ENCODE results near the gene SLC2A9.

SLC2A9 gene

GRCh38 chr4:9880406-9881197 is 140.7 kb downstream of the SLC2A9 start:
- no peak for DNase-seq

- DNase-seq: no peak
Observed at GRCh38 chr4:9877123-9877522, 144.2 kb downstream of the SLC2A9 start.

- DNase-seq: no peak
Observed at GRCh38 chr4:9875516-9875915, 145.8 kb downstream of the SLC2A9 start.

DNA sequence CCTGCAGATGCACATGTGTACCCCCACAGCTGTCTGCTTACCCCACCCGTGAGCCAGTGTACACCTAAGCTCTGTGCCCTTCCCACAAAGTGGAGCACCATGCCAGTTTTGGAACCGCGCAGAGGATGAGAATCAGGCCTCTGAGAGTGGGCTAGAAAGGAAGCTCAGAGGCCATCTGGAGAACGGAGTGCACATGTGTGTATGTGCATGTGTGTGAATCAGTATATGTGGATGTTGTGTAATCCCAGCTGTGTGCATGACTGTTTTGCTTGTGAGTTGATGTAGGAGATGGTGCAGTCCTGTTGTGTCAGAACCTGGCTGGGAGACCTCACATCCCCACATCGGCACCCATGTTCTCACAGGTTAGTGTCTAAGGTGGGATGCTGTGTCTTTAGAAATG is 146.9 kb downstream of the SLC2A9 start:
- DNase-seq: no peak

GRCh38 chr4:9870165-9870790 is 151.0 kb downstream of the SLC2A9 start:
- DNase-seq: no peak

- DNase-seq: no peak
Observed at GRCh38 chr4:9867751-9868425, 153.4 kb downstream of the SLC2A9 start.

- DNase-seq: no peak
Observed at GRCh38 chr4:9866931-9867330, 154.4 kb downstream of the SLC2A9 start.

DNA sequence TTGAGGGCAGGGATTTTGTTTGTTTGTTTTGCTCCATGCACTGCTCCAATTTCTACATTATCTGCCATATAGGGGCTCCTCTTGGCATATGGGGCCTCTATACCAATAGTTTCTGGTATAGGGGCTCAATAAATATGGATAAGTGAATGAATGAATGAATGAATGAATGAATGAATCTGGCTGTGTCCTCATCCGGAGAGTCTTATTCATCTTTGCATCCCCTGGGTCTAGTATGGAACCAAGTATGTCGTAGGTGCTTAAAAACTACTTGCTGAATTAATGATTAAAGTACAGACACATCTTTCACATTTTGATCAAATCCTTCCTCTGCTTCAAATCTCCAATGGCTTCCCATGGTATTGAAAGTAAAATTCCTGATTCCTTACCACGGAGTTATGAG is 159.7 kb downstream of the SLC2A9 start:
- no peak for DNase-seq

DNA sequence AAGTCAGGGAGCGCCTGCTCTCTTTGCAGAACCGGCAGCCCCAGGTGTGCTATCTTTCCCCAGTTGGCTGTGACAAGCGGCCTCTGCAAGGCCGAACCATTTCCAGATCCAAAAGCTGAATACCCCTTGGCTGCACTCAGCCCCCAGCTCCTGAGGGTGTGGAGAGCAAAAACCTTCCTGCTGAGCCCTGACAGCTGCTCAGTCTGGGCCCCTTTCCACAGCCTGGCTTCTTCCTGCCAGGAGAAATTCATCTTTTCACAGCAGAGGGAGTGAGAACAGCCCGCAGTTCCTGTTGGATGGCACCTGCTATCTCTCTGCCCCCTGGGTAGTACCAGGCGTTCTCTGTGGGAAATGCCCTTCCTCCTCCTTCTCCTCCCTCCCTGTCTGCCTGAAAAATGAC is 161.5 kb downstream of the SLC2A9 start:
- DNase-seq: no peak

DNA sequence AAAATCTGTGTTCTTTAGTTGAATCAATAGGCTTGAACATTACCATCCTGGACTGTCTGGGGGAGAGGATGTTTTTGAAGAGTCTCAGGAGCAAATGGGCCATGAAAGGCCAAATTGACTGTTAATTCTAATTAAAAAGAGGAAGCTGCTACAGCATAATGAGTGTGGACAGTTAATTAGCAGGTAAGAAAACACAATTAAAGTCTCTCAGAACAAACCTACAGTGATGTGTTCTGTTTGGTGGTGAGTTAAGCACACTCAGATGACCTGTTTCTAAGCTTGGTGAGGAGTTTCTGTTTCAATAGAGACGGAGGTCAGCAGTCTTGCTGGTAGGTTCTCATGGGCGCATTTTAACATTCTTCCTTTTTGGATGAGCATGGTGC is 171.8 kb downstream of the SLC2A9 start:
- DNase-seq: no peak

DNA sequence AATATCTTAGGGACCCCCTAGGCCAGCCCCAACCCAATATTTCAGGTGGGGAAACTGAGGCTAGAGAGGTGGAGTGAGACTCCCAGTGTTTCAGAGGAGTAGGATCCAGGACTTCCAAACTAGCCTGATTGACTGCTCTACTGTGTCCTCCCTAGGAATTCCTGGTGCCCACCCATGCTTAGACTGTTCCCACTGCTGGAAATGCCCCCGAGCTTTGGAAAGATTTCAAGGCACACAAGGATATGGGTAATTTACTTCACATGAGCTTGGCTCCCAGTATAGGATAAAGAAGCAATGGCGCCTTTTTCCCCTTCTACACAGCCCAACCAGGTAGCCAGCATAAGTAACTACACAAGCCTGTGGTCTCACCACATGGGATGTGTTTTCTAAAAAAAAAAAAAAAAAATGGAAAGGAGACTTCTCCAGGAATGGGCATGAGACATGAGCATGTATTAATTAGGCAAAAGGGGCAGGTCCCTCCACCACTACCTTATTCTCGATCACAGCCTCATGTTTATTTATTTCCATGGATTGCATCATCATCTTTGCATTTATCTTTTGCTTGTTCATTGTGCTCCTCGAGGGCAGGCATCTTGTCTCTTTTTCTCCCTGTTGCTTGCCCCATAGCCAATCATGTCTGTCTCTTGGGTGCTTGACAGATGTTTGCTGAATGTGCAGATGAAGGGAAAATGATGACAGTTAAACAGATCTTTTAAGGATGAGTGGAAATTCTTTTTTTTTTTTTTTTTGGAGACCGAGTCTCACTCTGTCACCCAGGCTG is 173.1 kb downstream of the SLC2A9 start:
- DNase-seq: no peak

DNA sequence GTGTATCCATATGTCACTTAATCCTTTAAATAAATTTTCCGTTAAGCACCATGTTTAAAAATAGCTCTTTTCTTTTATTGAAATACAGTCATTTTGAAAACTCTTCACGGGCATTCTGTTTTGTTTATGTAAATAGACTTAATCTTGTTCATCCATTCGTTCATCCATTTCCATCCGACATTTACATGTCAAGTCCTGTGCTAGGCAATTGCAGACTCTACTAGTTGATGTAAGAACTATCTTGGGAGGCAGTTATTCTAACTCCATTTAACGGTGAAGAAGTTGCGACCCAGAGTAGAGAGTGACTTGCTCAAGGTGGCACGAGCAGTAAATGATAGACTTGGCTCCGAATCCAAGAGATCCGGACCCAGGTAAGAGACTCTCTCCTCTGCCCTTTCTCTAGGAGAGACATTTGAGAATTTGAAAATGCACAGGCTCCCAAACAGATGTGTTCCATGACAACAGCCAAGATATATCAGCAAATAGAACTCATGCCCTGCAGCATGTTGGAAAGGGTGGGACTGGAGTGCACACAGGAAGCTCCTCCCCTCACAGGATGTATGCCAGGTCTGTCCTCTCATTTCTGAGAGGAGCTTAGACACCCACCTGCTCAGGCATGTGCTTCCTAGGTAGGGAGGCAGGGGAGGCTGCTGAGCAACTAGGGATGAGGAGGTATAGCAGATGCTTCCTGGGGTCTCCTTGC is 175.4 kb downstream of the SLC2A9 start:
- no peak for DNase-seq

- no peak for DNase-seq
Observed at GRCh38 chr4:9841072-9841471, 180.2 kb downstream of the SLC2A9 start.

DNA sequence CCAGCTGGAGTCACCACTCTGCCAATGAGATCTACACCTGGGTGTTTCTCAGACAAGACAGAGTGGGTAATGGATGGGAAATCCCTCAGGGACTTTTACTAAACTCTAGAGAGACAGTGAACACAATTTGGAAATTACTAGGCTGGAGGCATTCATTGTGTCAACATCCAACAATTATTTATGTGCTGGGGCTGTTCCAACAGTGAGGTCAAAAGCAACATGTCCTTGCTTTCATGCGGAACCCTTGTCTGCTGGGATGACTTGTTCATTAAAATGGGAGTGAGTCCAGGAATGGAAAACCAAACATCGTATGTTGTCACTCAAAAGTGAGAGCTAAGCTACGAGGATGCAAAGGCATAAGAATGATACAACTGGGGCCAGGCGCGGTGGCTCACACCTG is 185.9 kb downstream of the SLC2A9 start:
- no peak for DNase-seq

DNA sequence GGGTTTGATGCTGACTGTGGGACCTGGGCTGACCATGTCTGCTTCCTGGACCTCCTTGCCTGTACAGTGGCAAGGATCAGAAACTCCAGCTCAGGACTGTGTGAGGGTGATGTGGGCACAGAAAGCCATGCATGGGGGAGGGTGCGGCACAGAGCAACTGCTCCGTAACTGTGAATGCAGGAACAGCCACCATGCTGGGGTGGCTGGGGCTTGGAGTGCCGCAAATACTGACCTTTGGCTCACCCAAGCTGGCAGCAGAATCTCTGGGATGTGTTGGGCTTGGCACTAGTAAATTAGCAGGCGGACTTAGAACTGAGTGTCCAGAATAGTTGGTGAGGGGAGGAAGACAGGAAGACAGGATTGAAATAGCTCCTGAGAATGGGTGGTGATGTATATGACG is 187.9 kb downstream of the SLC2A9 start:
- DNase-seq: no peak

GRCh38 chr4:9832640-9833039 is 188.7 kb downstream of the SLC2A9 start:
- no peak for DNase-seq

- DNase-seq: no peak
Observed at GRCh38 chr4:9826551-9826950, 194.7 kb downstream of the SLC2A9 start.

- peak in 1 of 2 experiments; percentile 13 for DNase-seq
Observed at GRCh38 chr4:9825049-9825448, 196.2 kb downstream of the SLC2A9 start.

DNA sequence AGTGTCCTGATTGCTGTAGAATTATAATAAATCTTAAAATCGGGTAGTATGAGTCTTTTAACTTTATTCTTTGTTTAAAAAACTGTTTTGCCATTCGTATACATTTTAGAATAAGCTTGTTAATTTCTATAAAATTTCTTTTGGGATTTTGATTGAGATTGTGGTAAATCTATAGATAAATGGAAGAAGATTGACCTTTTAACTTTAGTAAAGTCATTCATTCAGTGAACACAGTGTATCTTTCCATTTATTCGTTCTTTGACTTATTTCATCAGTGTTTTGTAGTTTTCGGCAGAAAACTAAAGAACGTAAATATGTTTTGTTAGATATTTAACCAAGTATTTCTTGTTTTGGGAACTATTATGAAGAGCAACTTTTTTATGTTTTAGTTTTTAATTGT is 201.0 kb downstream of the SLC2A9 start:
- no peak for DNase-seq

- no peak for DNase-seq
Observed at GRCh38 chr4:9816285-9816684, 205.0 kb downstream of the SLC2A9 start.

DNA sequence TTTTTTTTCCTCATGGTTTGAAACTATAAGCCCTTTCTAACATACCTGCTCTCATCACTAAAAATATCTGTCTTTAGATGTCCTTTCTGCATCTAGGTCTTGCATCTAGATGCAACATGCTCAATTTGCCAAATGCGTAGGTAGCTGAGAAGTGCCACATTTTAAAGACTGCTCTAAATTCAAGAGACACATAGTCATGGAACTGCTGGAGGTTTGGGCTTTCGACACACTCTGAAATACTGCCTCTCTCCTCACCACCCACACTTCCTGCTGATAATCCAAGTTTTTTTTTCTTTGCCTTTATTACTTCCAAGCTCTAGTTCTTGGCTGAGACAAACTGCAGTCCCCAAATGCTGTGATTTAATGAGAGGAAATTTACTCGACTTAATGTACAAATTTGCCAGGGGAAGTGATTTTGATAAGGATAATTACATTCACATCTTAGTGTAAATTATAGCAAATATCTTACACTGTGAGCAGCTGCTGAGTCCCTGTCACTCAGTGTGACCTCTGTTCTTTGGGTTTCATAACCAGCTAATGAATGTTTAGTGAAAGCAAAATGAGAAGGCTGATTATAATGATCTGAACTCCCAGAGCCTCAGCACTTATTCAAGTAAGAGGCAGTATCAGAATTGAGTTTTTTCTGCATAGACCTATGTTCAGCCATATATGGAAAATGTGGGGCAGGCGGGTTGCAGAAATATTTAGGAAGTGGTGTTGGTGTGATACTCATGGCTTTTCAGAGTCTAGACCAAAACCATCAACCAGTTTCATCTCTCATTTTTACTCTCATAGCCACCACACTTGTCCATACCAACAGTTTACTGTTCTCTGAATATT is 208.6 kb downstream of the SLC2A9 start:
- peak in 1 of 2 experiments; percentile 4 for DNase-seq

DNA sequence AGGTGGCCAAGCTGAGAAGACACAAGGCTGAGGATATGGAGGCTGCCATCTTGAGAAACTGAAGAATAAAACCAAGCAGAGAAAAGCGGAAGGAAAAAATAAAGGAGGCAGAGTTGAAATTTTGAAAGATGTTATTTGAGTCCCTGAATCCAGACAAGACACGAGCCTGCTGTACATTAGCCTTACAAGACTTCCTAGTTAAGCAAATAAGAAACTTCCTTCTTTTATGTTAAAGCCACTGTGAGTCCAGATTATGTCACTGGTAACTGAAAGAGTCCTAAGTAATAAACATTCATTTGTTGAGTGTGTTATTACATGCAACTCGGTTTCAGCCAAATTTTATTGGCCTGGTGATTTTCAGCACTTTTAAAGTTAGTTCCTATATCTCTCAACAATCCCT is 209.5 kb downstream of the SLC2A9 start:
- DNase-seq: no peak
